ENCODE results near the gene DTNA. TPM values are rescaled to one million over a fixed set of nuclear protein-coding genes. Genes with fewer than 3 reads are reported as not detected.
"Not testable (repeated sequence)": the region's sequence is repeated elsewhere in the genome, so short reads cannot be mapped to it uniquely, and the experiment has no call there.

DTNA gene
- total RNA-seq, 4 donors from 2014 or later = 81.0 to 236 (median 119) TPM

DNA sequence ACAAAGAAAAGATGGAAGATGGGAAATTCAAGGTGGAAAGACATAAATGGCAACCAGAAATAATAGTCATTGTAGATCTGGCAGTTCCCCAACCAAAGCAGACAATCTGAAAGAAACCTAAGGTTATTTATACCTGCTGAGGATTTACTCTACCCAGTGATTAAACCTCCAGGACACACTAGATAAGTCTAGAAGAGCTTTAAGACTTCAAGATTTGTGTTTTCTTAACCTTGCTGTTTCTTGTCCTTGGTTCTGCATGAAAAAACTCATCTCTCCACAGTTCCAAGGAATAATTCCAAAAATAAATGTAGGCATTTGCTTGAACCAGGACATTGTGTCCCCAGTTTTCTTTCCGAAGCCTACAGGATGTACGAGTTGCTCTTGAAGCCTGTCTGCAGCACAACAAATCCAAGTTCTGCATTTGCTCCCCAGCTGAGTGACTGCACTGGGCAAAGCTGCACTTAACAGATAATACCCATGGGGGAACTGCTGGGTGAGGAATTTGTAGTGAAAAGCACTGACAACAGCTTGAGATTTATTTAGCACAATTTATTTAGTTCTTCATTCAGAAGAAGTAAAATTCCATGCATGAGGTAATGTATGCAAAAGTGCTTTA lies 19.8 kb downstream of the DTNA start:
- intact Hi-C loops (cut with DNase I) = no loop called here
- Histone ChIP-seq H3K4me1 (peaks cover 45 to 53% of the 10 kb centered on the region in 2 donors), H3K4me3 (replicated peaks in 1 of 3) (no peak overlapping the region), H3K9me3 (no peaks in the 10 kb centered on the region), H3K27ac (peak overlapping the region; percentile 97 to 98 (median 98)), H3K27me3 (no peaks in the 10 kb centered on the region), H3K36me3 (no peaks in the 10 kb centered on the region)
- 6 to 13% methylated on average over 2 of the region's 2 CpGs for WGBS, 2 donors
- DNase-seq = peak; percentile 85 to 86
- peak in 1 of 2 donors; percentile 45 for TF ChIP-seq POLR2A (IDR thresholded peaks at IDR 0.05)
- TF ChIP-seq, protein P1, sequence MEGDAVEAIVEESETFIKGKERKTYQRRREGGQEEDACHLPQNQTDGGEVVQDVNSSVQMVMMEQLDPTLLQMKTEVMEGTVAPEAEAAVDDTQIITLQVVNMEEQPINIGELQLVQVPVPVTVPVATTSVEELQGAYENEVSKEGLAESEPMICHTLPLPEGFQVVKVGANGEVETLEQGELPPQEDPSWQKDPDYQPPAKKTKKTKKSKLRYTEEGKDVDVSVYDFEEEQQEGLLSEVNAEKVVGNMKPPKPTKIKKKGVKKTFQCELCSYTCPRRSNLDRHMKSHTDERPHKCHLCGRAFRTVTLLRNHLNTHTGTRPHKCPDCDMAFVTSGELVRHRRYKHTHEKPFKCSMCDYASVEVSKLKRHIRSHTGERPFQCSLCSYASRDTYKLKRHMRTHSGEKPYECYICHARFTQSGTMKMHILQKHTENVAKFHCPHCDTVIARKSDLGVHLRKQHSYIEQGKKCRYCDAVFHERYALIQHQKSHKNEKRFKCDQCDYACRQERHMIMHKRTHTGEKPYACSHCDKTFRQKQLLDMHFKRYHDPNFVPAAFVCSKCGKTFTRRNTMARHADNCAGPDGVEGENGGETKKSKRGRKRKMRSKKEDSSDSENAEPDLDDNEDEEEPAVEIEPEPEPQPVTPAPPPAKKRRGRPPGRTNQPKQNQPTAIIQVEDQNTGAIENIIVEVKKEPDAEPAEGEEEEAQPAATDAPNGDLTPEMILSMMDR (IDR thresholded peaks at IDR 0.05) = peak in 1 of 6 experiments; percentile 23

DNA sequence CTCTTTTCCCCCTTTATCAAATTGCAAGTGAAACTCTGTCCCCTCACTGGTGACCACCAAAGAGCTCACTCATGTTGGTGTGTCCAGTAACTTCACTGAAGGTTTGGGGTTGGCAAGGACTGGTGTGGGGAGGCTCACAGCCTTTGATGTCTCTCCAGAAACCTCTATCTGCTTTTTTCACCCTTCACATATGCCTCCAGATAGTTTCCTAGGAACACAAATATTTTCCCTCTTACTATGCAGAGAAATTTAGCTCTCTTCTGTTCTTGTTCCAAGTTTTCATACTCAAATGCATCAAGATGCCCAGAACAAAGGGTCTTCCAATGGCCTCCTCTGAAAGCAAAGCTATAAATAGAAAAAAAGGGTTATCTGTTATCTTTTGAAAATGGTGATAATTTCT lies 20.7 kb downstream of the DTNA start:
- intact Hi-C loops (cut with DNase I) = no loop called here
- no peaks in the 10 kb centered on the region for H3K9me3 ChIP-seq
- H3K4me1 ChIP-seq = peaks cover 45 to 53% of the 10 kb centered on the region in 2 donors
- TF ChIP-seq, protein P1 (IDR thresholded peaks at IDR 0.05) = no peak
- no peak for TF ChIP-seq POLR2A (IDR thresholded peaks at IDR 0.05)
- no peak for DNase-seq
- H3K27me3 ChIP-seq = no peaks in the 10 kb centered on the region
- H3K4me3 ChIP-seq (replicated peaks in 1 of 3) = no peak overlapping the region
- H3K36me3 ChIP-seq = no peaks in the 10 kb centered on the region
- peak overlapping the region; percentile 97 to 98 (median 98) for H3K27ac ChIP-seq

DNA sequence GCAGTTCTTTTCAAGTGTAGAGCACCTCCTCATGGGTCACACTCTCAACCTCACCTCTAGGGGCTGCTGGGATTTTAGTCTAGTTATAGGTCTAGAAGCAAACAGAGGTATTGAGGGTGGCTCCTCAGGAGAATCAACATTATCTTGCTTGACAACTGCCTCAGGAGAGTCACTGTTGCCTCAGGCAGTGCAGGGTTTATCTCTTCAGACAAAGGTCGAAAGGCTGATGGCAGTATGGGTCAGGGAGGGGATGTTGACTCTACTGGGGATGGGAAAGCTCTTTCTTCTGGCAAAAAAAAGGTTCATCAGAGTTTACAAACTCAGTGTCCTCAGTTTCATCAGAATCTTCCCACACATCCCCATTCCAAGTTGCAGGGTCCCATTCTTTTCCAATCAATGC lies 24.0 kb downstream of the DTNA start:
- Histone ChIP-seq H3K27ac (peak overlapping the region in 1 of 3 donors; percentile 35), H3K4me1 (peaks cover 51 to 63% of the 10 kb centered on the region in 2 donors), H3K4me3 (replicated peaks in 1 of 3) (no peak overlapping the region), H3K36me3 (no peaks in the 10 kb centered on the region), H3K9me3 (no peaks in the 10 kb centered on the region), H3K27me3 (no peaks in the 10 kb centered on the region)
- TF ChIP-seq, protein P1 (IDR thresholded peaks at IDR 0.05) = no peak
- TF ChIP-seq POLR2A (IDR thresholded peaks at IDR 0.05) = no peak
- WGBS, 2 donors = 82 to 100% methylated on average over 1 of the region's 1 CpG
- no peak for DNase-seq
- intact Hi-C loops (cut with DNase I) = no loop called here

DNA sequence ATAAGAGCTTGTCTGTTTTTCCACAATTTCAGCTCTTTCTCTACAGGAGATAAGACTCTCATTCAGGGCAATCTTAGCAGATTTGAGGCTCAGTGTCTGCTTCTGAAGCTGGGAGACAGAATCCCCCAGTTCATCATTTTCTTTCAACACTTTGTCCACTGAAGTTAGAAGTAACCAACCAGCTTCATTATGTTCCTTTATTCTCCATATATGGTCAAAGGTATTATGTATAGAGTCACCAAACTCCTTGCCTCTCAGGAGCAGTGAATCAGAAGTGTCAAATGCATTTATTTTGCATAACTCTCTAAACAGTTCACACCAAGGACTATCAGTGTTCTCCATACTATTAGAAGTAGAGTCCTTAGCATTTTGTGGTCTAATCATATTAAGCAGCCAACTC lies 24.4 kb downstream of the DTNA start:
- H3K4me3 ChIP-seq (replicated peaks in 1 of 3); H3K27ac ChIP-seq; DNase-seq; H3K9me3 ChIP-seq; H3K36me3 ChIP-seq; intact Hi-C loops (cut with DNase I); H3K27me3 ChIP-seq: not testable (repeated sequence)
- peaks cover 50 to 63% of the 10 kb centered on the region in 2 donors for H3K4me1 ChIP-seq

DNA sequence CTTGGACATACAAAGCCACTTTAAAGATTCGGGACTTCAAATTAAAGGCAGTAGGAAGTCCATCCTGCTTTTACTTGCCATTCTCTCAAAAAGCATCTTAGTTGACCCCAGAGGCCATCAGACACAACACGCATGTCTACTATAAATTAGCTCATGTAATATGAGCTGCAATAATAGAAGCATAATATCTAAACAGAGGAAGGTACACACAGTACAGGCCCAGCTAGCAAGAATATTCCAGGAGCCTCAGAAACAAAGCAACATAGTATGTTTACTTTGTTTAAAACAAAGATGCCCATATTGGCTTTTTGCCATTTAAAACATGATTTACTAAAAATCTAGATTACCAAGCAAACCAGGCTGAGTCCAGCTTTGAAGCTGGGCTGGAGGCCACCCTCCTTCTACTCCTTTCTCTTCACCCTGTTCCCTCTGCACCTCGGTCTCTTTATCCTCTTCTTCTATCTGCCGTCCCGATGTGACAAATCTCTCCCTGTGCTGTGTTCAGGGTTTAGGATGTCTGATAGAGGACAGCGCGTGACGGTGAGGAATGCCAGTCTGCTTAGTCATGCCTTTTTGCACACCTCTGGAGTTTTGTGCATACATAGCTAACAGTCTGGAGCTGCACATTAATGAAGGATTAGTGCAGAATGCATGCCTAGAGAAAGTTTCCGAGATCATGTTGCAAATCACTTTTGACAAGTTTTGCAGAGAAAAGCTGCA lies 28.2 kb downstream of the DTNA start:
- DNase-seq = peak; percentile 63 to 67
- H3K27me3 ChIP-seq = no peaks in the 10 kb centered on the region
- WGBS, 2 donors = 36 to 41% methylated on average over 9 of the region's 9 CpGs
- no peaks in the 10 kb centered on the region for H3K36me3 ChIP-seq
- intact Hi-C loops (cut with DNase I) = no loop called here
- no peak overlapping the region for H3K4me3 ChIP-seq (replicated peaks in 1 of 3)
- H3K9me3 ChIP-seq = no peaks in the 10 kb centered on the region
- H3K4me1 ChIP-seq = peaks cover 54 to 61% of the 10 kb centered on the region in 2 donors
- peak overlapping the region; percentile 77 to 87 (median 79) for H3K27ac ChIP-seq
- TF ChIP-seq, protein P1 (IDR thresholded peaks at IDR 0.05) = no peak
- TF ChIP-seq POLR2A (IDR thresholded peaks at IDR 0.05) = peak in 1 of 2 donors; percentile 33

Measured in thyroid gland (tissue), 4 donors.